ENCODE measurements around the gene FGFRL1. TPM values are rescaled to one million over a fixed set of nuclear protein-coding genes. Genes with fewer than 3 reads are reported as not detected.

The FGFRL1 gene
- total and polyA plus RNA-seq, 2 experiments from 2014 or later = 28.1 to 34.0 TPM

- Histone ChIP-seq H3K36me3 (replicated peaks; ENCODE audit: insufficient read depth, low read depth) (no peaks in the 10 kb centered on the region), H3K4me1 (ENCODE audit: insufficient read depth) (peaks cover 11% of the 10 kb centered on the region), H3K79me2 (peaks cover 9% of the 10 kb centered on the region), H3K9me2 (replicated peaks; ENCODE audit: insufficient read depth) (no peaks in the 10 kb centered on the region), H3K4me3 (peak overlapping the region; percentile 57), H3K27me3 (peaks cover 18% of the 10 kb centered on the region), H4K20me1 (ENCODE audit: insufficient read depth, poor library complexity, severe bottlenecking) (no peaks in the 10 kb centered on the region), H3K27ac (no peak overlapping the region), H3K9me3 (ENCODE audit: low read depth) (no peaks in the 10 kb centered on the region), H3K4me2 (peak overlapping the region; percentile 90), H2AFZ (no peak overlapping the region)
- TF ChIP-seq CTCF (IDR thresholded peaks at IDR 0.05; ENCODE audit: poor library complexity) = no peak
- 7% methylated on average over 22 of the region's 69 CpGs for WGBS (ENCODE audit: low lambda C conversion rate, missing lambda C conversion rate)
- DNase-seq (ENCODE audit: low spot score) = peak; percentile 70
Observed at GRCh38 chr4:1012034-1012739, 761 bp downstream of the FGFRL1 start.

GRCh38 chr4:1013225-1014073 lies 2.0 kb downstream of the FGFRL1 start:
- H3K4me2 ChIP-seq = no peak overlapping the region
- H4K20me1 ChIP-seq (ENCODE audit: insufficient read depth, poor library complexity, severe bottlenecking) = no peaks in the 10 kb centered on the region
- H3K4me3 ChIP-seq = no peak overlapping the region
- H3K27me3 ChIP-seq = peaks cover 8% of the 10 kb centered on the region
- peaks cover 9% of the 10 kb centered on the region for H3K79me2 ChIP-seq
- H3K27ac ChIP-seq = no peak overlapping the region
- H3K36me3 ChIP-seq (replicated peaks; ENCODE audit: insufficient read depth, low read depth) = no peaks in the 10 kb centered on the region
- no peak for TF ChIP-seq EZH2 (IDR thresholded peaks at IDR 0.05; ENCODE audit: borderline replicate concordance)
- H3K4me1 ChIP-seq (ENCODE audit: insufficient read depth) = peaks cover 13% of the 10 kb centered on the region
- H2AFZ ChIP-seq = no peak overlapping the region
- H3K9me3 ChIP-seq (ENCODE audit: low read depth) = no peaks in the 10 kb centered on the region
- no peaks in the 10 kb centered on the region for H3K9me2 ChIP-seq (replicated peaks; ENCODE audit: insufficient read depth)
- 96% methylated on average over 37 of the region's 43 CpGs for WGBS (ENCODE audit: low lambda C conversion rate, missing lambda C conversion rate)
- no peak for DNase-seq (ENCODE audit: low spot score)

GRCh38 chr4:1014291-1015167 lies 3.1 kb downstream of the FGFRL1 start:
- no peak for DNase-seq (ENCODE audit: low spot score)
- H3K27me3 ChIP-seq = no peaks in the 10 kb centered on the region
- H3K36me3 ChIP-seq (replicated peaks; ENCODE audit: insufficient read depth, low read depth) = no peaks in the 10 kb centered on the region
- peaks cover 12% of the 10 kb centered on the region for H3K79me2 ChIP-seq
- no peak overlapping the region for H3K4me2 ChIP-seq
- no peaks in the 10 kb centered on the region for H4K20me1 ChIP-seq (ENCODE audit: insufficient read depth, poor library complexity, severe bottlenecking)
- no peak overlapping the region for H3K27ac ChIP-seq
- no peaks in the 10 kb centered on the region for H3K9me3 ChIP-seq (ENCODE audit: low read depth)
- H3K4me3 ChIP-seq = no peak overlapping the region
- WGBS (ENCODE audit: low lambda C conversion rate, missing lambda C conversion rate) = 86% methylated on average over 35 of the region's 36 CpGs
- TF ChIP-seq EZH2 (IDR thresholded peaks at IDR 0.05; ENCODE audit: borderline replicate concordance) (no peak), EZH2phosphoT487 (IDR thresholded peaks at IDR 0.05; ENCODE audit: low read depth, severe bottlenecking, unreplicated experiment) (no peak), CTCF (IDR thresholded peaks at IDR 0.05; ENCODE audit: poor library complexity) (no peak)
- no peaks in the 10 kb centered on the region for H3K9me2 ChIP-seq (replicated peaks; ENCODE audit: insufficient read depth)
- H2AFZ ChIP-seq = no peak overlapping the region
- peaks cover 22% of the 10 kb centered on the region for H3K4me1 ChIP-seq (ENCODE audit: insufficient read depth)
